PC-9 (cell line): Measurements from ENCODE around the gene SPATA2.

ENCODE experiments used
- EZH2 ChIP-seq: fragments of 200-600 bp; sonication (generic); IDR thresholded peaks from 2 replicates; pipeline ENCODE4 v1.8.0; 2017; ENCODE audit warnings: antibody characterized with exemption, low read depth
- TF ChIP-seq, protein P1 (sequence below): fragments of 200-600 bp; sonication (generic); conservative IDR thresholded peaks from 2 replicates; pipeline ENCODE4 v1.6.1; 2017; ENCODE audit warnings: mixed run types, antibody characterized with exemption, mild to moderate bottlenecking, moderate library complexity

DNA sequence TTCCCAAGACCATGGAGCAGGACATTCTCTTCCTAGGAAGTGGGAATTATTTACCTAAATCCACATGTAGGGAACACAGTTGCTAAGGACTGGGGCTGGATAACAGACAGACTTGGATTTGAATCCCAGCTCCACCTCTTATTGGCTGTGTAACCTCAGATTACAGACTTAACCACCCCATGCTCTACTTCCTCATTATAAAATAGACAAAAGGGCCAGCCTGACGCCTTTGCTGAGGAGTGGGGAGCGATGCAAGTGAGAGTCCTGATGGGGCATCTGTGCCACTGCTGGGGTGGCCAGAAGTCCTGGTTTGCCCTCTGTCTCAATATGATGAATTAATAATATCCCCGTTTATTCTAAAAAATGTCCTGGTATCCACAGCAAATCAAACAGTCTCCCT is 46.8 kb downstream of the SPATA2 start:
- TF ChIP-seq, protein P1, sequence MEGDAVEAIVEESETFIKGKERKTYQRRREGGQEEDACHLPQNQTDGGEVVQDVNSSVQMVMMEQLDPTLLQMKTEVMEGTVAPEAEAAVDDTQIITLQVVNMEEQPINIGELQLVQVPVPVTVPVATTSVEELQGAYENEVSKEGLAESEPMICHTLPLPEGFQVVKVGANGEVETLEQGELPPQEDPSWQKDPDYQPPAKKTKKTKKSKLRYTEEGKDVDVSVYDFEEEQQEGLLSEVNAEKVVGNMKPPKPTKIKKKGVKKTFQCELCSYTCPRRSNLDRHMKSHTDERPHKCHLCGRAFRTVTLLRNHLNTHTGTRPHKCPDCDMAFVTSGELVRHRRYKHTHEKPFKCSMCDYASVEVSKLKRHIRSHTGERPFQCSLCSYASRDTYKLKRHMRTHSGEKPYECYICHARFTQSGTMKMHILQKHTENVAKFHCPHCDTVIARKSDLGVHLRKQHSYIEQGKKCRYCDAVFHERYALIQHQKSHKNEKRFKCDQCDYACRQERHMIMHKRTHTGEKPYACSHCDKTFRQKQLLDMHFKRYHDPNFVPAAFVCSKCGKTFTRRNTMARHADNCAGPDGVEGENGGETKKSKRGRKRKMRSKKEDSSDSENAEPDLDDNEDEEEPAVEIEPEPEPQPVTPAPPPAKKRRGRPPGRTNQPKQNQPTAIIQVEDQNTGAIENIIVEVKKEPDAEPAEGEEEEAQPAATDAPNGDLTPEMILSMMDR = no peak
- TF ChIP-seq EZH2 = no peak
